ENCODE results near the gene PAN3.
A peak's percentile ranks its signal among the peaks of the same experiment; 100 is the strongest.
"Not testable (repeated sequence)": the region's sequence is repeated elsewhere in the genome, so short reads cannot be mapped to it uniquely, and the experiment has no call there.

The PAN3 gene

GRCh38 chr13:28138756-28139470 lies 568 bp downstream of the PAN3 start:
- peak; percentile 51 for DNase-seq

- DNase-seq: no peak
Measured at GRCh38 chr13:28140433-28141125, 2.2 kb downstream of the PAN3 start.

GRCh38 chr13:28141542-28141941 lies 3.2 kb downstream of the PAN3 start:
- not testable (repeated sequence) for DNase-seq

DNA sequence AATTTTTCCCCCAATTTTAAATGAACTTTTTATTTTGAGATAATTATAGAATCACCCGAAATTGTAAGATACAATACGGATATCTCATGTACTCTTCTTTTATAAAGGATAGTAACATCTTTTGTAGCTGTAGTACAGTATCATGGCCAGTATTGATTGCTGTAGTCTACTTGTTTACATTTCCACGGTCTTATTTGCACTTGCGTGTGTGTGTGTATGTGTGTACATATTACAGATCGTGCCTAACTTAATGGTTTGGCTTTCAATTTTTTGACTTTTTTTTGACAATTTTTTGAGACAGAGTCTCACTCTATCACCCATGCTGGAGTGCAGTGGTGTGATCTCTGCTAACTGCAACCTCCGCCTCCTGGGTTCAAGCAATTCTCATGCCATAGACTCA lies 6.7 kb downstream of the PAN3 start:
- DNase-seq: no peak

GRCh38 chr13:28147495-28147894 lies 9.2 kb downstream of the PAN3 start:
- DNase-seq: no peak

DNA sequence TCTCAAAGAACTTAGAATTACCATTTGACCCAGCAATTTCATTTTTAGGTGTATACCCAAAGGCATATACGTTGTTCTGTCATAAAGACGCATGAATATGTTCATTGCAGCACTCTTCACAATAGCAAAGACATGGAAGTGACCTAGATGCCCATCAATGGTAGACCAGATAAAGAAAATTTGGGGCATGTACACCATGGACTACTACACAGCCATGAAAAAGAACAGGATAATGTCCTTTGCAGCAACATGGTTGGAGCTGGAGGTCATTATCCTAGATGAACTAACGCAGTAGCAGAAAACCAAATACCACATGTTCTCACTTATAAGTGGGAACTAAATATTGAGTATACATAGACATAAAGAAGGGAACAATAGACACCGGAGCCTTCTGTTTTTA lies 20.7 kb downstream of the PAN3 start:
- no peak for DNase-seq

DNA sequence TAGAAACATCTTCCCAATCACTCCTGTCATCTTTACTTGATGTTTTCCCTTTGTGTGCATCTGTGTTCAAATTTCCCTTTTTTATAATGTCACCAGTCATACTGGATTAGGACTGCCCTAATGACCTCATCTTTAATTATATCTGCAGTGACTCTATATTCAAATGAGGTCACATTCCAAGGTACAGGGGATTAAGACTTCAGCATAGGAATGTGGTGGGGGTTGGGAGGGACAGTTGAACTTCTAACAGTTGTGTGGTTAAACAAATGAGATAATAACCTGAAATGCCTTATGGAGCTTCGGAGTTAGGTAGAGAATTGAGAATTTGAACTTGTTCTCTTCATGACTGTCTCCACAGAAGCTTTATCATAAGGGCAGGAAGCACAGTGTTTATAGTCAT lies 23.0 kb downstream of the PAN3 start:
- peak; percentile 26 for DNase-seq

GRCh38 chr13:28163587-28163986 lies 25.2 kb downstream of the PAN3 start:
- no peak for DNase-seq

DNA sequence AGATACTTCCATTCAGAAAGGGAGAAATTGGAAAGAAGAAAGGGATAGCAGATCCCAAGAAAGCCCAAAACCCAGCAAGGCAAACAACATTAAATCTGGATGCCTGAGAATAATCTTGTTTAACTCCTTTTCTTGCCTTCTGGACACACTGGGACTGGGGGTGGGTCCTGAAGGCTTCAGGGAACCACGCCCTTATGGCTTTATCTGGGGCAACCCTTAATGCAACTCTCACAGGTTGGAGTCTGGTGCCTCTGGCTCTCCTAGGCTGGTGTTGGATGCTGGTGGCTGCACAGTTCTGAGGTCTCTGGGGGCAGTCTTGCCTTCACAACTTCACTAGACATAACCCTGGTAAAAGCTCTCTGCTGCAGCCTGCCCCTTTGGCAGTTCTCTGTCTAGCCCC lies 27.9 kb downstream of the PAN3 start:
- no peak for DNase-seq

- DNase-seq: no peak
Measured at GRCh38 chr13:28171266-28171665, 32.9 kb downstream of the PAN3 start.

- no peak for DNase-seq
Measured at GRCh38 chr13:28172947-28173346, 34.6 kb downstream of the PAN3 start.

- DNase-seq: no peak
Measured at GRCh38 chr13:28173793-28174192, 35.4 kb downstream of the PAN3 start.

DNA sequence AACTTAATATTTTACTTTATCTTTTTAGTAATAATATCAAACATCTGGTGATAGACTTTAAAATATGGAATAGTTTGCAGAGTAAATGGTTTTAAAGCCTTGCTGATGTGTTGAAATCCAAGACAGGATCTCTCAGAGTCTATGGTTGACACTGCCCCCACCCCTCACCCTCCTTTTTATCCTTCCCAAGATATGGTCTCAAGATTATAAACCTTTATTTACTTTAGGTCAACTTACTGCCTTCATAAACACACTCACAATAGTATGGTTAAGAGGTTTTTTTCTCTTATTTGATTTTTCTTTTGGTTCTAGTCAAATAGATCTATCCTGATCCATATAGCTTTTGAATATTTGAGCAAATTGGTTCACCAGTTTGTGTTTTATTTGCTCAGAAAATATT lies 39.0 kb downstream of the PAN3 start:
- no peak for DNase-seq

GRCh38 chr13:28177877-28178276 lies 39.5 kb downstream of the PAN3 start:
- DNase-seq: no peak

- DNase-seq: no peak
Measured at GRCh38 chr13:28179974-28180373, 41.6 kb downstream of the PAN3 start.

DNA sequence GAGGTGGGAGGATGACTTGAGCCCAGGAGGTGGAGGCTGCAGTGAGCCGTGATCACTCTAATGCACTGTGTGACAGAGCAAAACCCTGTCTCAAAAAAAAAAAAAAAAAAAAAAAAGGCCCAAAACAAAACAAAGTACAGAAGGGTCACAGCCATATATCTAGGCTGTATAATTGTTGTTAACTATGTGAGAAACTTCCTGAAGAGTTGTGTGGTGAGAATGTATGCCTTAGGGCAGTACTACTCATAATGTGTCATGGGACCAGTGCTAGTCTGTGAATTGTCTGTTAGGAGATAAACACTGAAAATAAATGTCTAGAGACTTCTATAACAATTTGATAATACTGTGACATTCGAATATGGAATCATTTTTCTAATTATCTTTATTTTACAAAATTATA lies 43.1 kb downstream of the PAN3 start:
- DNase-seq: no peak

DNA sequence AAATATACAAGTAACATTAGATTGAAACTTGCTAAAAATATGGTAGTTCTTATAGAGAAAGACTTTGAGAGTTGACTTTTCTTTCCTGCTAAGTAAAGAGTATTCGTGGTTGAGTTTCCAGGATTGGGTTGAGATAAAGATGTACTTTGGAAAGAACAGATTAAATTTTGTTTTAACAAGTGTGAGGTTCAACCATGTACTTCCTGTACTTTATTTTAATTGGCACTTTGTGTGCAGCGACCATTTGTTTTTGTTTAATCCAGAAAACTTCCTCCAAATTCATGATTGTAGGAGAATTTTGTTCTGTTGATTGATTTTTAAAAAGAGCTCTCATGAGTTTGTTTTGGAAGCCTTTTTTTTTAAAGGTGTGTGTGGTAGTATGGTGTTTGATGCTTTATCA lies 46.9 kb downstream of the PAN3 start:
- DNase-seq: no peak

DNA sequence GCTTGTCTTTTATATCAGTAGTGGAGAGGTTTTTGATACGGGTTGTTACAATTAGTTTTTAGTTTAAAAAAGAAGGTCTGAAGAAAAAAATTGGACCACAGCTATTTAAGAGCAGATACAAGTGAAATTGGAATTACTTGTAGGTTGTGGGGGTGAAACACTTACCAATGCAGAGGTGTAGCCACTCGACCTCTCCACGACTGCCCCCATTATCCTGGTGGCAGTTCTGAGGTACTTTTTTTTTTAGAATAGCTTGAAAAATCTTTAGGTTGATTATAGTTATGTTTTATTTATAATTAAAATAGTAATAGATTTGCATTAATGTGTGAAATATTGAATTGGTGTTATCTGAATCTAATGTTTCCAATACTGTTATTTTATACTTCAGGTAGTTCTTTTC lies 60.7 kb downstream of the PAN3 start:
- DNase-seq: no peak

DNA sequence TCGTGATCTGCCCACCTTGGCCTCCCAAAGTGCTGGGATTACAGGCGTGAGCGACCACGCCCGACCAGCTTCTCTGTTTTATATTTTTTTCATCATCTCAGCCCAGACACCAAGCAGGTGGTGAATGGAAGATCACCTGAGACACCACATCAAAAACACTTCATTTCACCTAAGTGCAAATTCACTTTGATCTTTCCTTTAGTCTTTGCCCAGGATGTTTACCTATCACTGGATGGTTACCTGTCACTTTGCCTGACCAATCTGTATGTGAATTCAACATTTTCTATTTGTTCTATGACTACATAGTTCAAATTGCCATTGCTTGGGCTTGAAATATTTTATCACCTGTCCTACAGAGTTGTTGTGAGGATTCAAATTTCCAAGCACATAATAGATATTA lies 65.7 kb downstream of the PAN3 start:
- no peak for DNase-seq

GRCh38 chr13:28204690-28205443 lies 66.5 kb downstream of the PAN3 start:
- DNase-seq: no peak

- no peak for DNase-seq
Measured at GRCh38 chr13:28218679-28219078, 80.3 kb downstream of the PAN3 start.

DNA sequence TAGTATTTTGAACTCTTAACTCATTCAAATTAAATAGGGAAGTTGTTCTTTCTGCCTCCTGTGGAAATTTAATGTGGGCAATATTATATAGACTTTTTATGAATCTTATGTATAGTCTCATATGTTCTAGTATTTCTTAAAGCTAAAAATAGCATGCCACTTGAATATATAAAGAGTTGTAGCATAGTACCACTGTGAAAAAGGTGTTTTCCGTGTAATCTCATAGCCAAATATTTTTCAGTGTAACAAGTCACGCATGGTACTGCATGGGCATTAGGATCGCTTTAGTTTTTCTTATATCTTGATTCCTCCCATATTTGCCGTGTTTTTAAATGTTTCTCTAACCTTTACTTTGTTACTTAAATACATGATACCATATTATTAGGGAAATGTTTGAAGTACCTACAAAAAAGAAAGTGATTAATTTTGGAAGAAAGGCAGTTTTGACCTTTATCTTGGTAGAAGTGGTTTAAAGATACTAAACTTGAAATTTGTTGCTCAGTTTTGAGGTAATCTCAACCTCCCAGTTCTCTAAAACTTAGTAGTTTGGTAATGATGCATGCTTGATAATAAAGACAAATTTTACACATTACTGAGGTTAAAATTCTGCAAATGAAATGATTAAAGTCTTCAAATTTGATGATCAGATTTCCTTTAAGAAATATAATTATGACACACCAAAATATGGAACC lies 81.2 kb downstream of the PAN3 start:
- no peak for DNase-seq

GRCh38 chr13:28220166-28220565 lies 81.8 kb downstream of the PAN3 start:
- DNase-seq: no peak
